ENCODE measurements around the gene DZIP1L. TPM values are rescaled to one million over a fixed set of nuclear protein-coding genes. Genes with fewer than 3 reads are reported as not detected.

Gene DZIP1L
- total and polyA plus RNA-seq, 10 donors = 0.85 to 38.6 (median 12.4) TPM

DNA sequence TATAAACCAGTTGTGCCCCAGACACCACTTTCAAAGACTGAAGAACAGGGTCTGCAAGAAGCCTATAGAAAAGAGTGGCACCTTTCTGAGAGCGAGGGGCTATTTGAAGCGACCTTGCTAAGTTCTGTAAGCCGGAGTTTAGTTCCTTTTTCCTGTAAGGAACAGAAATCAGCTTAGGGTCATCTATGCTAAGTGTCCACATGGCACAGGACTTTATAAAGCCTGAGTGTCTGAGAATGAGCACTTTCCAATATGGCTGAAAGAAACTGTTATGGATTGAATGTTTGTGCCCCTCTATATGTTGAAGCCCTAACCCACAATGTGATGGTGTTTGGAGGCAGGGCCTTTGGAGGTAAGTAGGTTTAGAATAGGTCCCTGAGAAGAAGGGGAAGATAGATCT lies 20.8 kb upstream of the DZIP1L start:
- intact Hi-C loops (cut with DNase I; ENCODE audit: low total_unique reads) = no loop called here
- Histone ChIP-seq H3K36me3 (no peaks in the 10 kb centered on the region), H3K4me1 (peaks cover 0 to 41% (median 25%) of the 10 kb centered on the region in 6 donors), H3K9me3 (no peaks in the 10 kb centered on the region), H3K27me3 (replicated peaks in 1 of 7) (no peaks in the 10 kb centered on the region), H3K27ac (peak overlapping the region in 7 of 8 donors; percentile 47 to 80 (median 63)), H3K4me3 (no peak overlapping the region)
- 33 to 67% (median 55%) methylated on average over 3 of the region's 3 CpGs for WGBS, 5 donors
- TF ChIP-seq POLR2A (IDR thresholded peaks at IDR 0.05) = no peak
- TF ChIP-seq, protein P1, sequence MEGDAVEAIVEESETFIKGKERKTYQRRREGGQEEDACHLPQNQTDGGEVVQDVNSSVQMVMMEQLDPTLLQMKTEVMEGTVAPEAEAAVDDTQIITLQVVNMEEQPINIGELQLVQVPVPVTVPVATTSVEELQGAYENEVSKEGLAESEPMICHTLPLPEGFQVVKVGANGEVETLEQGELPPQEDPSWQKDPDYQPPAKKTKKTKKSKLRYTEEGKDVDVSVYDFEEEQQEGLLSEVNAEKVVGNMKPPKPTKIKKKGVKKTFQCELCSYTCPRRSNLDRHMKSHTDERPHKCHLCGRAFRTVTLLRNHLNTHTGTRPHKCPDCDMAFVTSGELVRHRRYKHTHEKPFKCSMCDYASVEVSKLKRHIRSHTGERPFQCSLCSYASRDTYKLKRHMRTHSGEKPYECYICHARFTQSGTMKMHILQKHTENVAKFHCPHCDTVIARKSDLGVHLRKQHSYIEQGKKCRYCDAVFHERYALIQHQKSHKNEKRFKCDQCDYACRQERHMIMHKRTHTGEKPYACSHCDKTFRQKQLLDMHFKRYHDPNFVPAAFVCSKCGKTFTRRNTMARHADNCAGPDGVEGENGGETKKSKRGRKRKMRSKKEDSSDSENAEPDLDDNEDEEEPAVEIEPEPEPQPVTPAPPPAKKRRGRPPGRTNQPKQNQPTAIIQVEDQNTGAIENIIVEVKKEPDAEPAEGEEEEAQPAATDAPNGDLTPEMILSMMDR (IDR thresholded peaks at IDR 0.05 in 8 of 11, conservative IDR thresholded peaks at IDR 0.05 in 3 of 11) = no peak
- no peak for TF ChIP-seq POLR2AphosphoS5 (IDR thresholded peaks at IDR 0.05)
- DNase-seq = no peak

DNA sequence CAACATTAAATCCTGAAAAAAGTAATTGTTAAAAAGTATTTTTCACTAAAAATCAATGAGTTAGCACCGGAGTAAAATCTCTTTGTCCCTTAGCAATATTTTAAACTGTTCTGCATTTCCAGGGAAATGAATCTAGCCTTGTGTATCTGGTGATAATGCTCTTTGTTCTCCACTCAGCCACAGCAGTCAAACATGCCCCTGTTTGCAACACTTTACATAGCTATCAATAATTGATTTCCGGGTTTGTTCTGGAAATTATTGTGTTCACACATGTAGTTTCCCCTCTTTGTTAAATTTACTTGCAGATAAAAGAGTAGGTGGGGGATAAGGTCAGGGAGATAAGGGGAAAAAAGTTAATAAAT lies 20.4 kb upstream of the DZIP1L start:
- H3K9me3 ChIP-seq = no peaks in the 10 kb centered on the region
- peaks cover 0 to 41% (median 25%) of the 10 kb centered on the region in 6 donors for H3K4me1 ChIP-seq
- intact Hi-C loops (cut with DNase I; ENCODE audit: low total_unique reads) = no loop called here
- TF ChIP-seq, protein P1 (IDR thresholded peaks at IDR 0.05 in 8 of 11, conservative IDR thresholded peaks at IDR 0.05 in 3 of 11) = no peak
- TF ChIP-seq POLR2A (IDR thresholded peaks at IDR 0.05) (no peak), POLR2AphosphoS5 (IDR thresholded peaks at IDR 0.05) (no peak)
- no peak overlapping the region for H3K4me3 ChIP-seq
- WGBS, 5 donors = 41 to 82% (median 71%) methylated on average over 2 of the region's 2 CpGs
- peak overlapping the region in 6 of 8 donors; percentile 48 to 80 (median 68) for H3K27ac ChIP-seq
- no peaks in the 10 kb centered on the region for H3K27me3 ChIP-seq (replicated peaks in 1 of 7)
- no peaks in the 10 kb centered on the region for H3K36me3 ChIP-seq
- no peak for DNase-seq

DNA sequence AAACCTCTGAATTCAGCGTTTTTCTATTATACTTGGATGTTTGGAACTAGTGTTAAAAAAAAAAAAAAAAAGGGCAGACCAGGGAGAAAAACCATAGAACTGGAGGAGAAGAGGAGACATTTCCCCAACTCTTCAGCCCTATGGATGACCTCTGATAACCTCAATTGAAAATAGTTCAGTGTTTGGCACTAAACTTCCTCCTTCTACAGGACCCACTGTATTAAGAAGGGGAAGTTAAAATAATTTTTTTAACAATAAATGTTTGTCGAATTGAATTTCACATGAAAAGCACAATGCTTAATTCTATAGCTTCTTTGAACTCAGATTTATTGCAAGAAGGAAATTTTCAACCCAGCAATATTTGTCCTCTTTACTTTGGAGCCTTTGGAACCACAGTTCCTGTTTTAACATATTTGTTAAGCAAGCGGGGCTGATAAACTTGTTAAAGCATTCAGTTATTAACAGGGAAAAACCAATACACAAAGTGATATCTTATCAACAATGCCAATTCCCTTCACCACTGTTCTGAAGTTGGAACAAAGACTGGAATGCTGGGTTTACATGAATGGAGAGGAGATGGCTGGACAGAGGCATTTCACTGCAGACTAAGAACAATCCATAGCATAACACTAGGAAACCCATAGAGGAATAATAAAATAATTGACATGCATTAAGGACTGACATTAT lies 19.9 kb upstream of the DZIP1L start:
- Histone ChIP-seq H3K36me3 (no peaks in the 10 kb centered on the region), H3K9me3 (no peaks in the 10 kb centered on the region), H3K27ac (peak overlapping the region in 5 of 8 donors; percentile 48 to 80 (median 73)), H3K4me1 (peaks cover 0 to 41% (median 25%) of the 10 kb centered on the region in 6 donors), H3K27me3 (replicated peaks in 1 of 7) (no peaks in the 10 kb centered on the region), H3K4me3 (no peak overlapping the region)
- TF ChIP-seq POLR2A (IDR thresholded peaks at IDR 0.05) (no peak), POLR2AphosphoS5 (IDR thresholded peaks at IDR 0.05) (no peak)
- TF ChIP-seq, protein P1 (IDR thresholded peaks at IDR 0.05 in 8 of 11, conservative IDR thresholded peaks at IDR 0.05 in 3 of 11) = no peak
- DNase-seq = no peak
- intact Hi-C loops (cut with DNase I; ENCODE audit: low total_unique reads) = no loop called here
- 37 to 51% (median 45%) methylated on average over 3 of the region's 3 CpGs for WGBS, 5 donors

DNA sequence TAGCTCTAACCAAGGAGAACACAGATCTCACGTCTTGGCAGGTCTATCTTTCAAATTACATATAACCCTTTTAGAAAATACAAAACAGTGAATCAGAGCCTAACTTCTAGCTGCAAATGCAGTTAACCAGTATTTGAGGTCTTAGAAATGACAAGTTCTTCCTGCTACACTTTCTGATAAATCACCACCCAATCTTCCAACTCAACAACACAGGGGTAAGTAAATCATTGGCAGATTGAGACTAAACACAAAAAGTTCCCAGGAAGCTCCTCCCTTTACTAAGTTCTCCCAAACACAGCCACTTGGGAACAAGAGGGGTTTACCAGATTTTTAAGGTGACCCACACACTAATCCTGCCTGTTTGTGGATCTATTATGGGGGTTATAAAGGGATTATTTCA lies 16.8 kb upstream of the DZIP1L start, which contains the start of gene A4GNT:
Gene A4GNT (minus strand): TSS at position 152 of the 400 bp plus-strand sequence. CDS start 1,134 bp downstream, outside the sequence.
- TF ChIP-seq, protein P1 (IDR thresholded peaks at IDR 0.05 in 8 of 11, conservative IDR thresholded peaks at IDR 0.05 in 3 of 11) = no peak
- TF ChIP-seq POLR2AphosphoS5 (IDR thresholded peaks at IDR 0.05) (no peak), POLR2A (IDR thresholded peaks at IDR 0.05) (no peak)
- WGBS, 5 donors = 64 to 84% (median 78%) methylated on average over 1 of the region's 1 CpG
- no peaks in the 10 kb centered on the region for H3K36me3 ChIP-seq

More for the DNA sequence above, 16.8 kb upstream of the DZIP1L start, which contains the start of gene A4GNT:
- Histone ChIP-seq H3K9me3 (no peaks in the 10 kb centered on the region), H3K27ac (no peak within 1 kb of the TSS), H3K27me3 (replicated peaks in 1 of 7) (no peaks in the 10 kb centered on the region), H3K4me1 (peaks cover 0 to 29% (median 20%) of the 10 kb centered on the region in 6 donors), H3K4me3 (no peak within 1 kb of the TSS)
- no peak for DNase-seq
- intact Hi-C loops (cut with DNase I; ENCODE audit: low total_unique reads) = no loop called here

Data from spleen (tissue), 11 donors.